ENCODE data around the gene AUTS2. TPM values are rescaled to one million over a fixed set of nuclear protein-coding genes. Genes with fewer than 3 reads are reported as not detected.

AUTS2 gene
- polyA plus RNA-seq, 1 donor (not counting 4 experiments of a cell fraction or from before 2014, with no cell fraction given), result 4.7 TPM

- dilution Hi-C loops (cut with MboI; ENCODE audit: extremely low pct_ligation_motif_present, low sequenced_read_pairs), result no loop called here
- FAIRE-seq, result no peak
- Histone ChIP-seq H3K9me1 (ENCODE audit: control insufficient read depth, extremely low read depth, insufficient read depth, low read length) (no peaks in the 10 kb centered on the region), H3K79me2 (ENCODE audit: control insufficient read depth, insufficient read depth, low read length) (no peaks in the 10 kb centered on the region), H3K27ac (ENCODE audit: control insufficient read depth, insufficient read depth, low read length) (no peak overlapping the region), H4K20me1 (ENCODE audit: control insufficient read depth, extremely low read depth, insufficient read depth, low read length) (no peaks in the 10 kb centered on the region), H3K9ac (ENCODE audit: control insufficient read depth, extremely low read depth, insufficient read depth, low read length) (no peak overlapping the region), H3K4me1 (ENCODE audit: control insufficient read depth, extremely low read depth, insufficient read depth, low read length) (no peaks in the 10 kb centered on the region), H3K9me3 (ENCODE audit: control insufficient read depth, low read depth, low read length) (no peaks in the 10 kb centered on the region), H3K36me3 (ENCODE audit: control insufficient read depth in 2 of 2, extremely low read depth in 1 of 2, insufficient read depth in 2 of 2, low read length in 2 of 2) (no peaks in the 10 kb centered on the region), H3K4me3 (ENCODE audit: control insufficient read depth in 2 of 3, extremely low read depth in 1 of 3, insufficient read depth in 2 of 3, low read depth in 1 of 3, low read length in 3 of 3) (no peak overlapping the region), H2AFZ (ENCODE audit: control insufficient read depth, low read length) (no peak overlapping the region), H3K27me3 (ENCODE audit: control insufficient read depth, extremely low read depth, insufficient read depth, low read length) (no peaks in the 10 kb centered on the region), H3K4me2 (ENCODE audit: control insufficient read depth, extremely low read depth, insufficient read depth, low read depth, low read length) (no peak overlapping the region)
- no peak for DNase-seq (ENCODE audit: low read depth, low spot score)
- TF ChIP-seq, protein P1, sequence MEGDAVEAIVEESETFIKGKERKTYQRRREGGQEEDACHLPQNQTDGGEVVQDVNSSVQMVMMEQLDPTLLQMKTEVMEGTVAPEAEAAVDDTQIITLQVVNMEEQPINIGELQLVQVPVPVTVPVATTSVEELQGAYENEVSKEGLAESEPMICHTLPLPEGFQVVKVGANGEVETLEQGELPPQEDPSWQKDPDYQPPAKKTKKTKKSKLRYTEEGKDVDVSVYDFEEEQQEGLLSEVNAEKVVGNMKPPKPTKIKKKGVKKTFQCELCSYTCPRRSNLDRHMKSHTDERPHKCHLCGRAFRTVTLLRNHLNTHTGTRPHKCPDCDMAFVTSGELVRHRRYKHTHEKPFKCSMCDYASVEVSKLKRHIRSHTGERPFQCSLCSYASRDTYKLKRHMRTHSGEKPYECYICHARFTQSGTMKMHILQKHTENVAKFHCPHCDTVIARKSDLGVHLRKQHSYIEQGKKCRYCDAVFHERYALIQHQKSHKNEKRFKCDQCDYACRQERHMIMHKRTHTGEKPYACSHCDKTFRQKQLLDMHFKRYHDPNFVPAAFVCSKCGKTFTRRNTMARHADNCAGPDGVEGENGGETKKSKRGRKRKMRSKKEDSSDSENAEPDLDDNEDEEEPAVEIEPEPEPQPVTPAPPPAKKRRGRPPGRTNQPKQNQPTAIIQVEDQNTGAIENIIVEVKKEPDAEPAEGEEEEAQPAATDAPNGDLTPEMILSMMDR (optimal IDR thresholded peaks at IDR 0.05 in 1 of 3, IDR thresholded peaks at IDR 0.05 in 1 of 3, conservative IDR thresholded peaks at IDR 0.05 in 1 of 3; ENCODE audit: extremely low read depth in 1 of 3, insufficient read depth in 2 of 3, low read length in 3 of 3), result no peak
- TF ChIP-seq EZH2 (IDR thresholded peaks at IDR 0.05; ENCODE audit: low read length), result no peak
These were observed 669.3 kb downstream of the AUTS2 start for GRCh38 chr7:70267381-70268120.

DNA sequence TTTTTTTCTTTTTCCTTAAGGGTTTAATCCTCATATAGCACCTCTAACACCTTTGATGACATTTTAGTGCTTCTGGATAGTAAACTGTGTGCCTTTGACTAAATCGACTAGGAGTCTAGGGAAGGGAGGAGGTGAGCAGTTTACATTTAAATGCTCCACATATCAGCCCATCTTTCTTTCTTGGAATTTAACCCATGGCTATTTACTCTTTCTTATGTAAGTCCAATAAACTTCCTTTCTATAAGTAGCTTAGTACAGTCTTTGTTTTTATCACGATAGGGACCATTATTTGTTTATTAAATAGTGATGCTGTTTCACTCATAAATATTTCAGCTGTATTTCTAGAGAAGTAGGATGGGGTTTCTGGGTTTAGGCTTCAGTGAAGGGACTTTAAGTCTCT, 669.9 kb downstream of the AUTS2 start:
- FAIRE-seq (no peak), DNase-seq (ENCODE audit: low read depth, low spot score) (no peak)
- dilution Hi-C loops (cut with MboI; ENCODE audit: extremely low pct_ligation_motif_present, low sequenced_read_pairs), result no loop called here
- Histone ChIP-seq H3K36me3 (ENCODE audit: control insufficient read depth in 2 of 2, extremely low read depth in 1 of 2, insufficient read depth in 2 of 2, low read length in 2 of 2) (no peaks in the 10 kb centered on the region), H3K27me3 (ENCODE audit: control insufficient read depth, extremely low read depth, insufficient read depth, low read length) (no peaks in the 10 kb centered on the region), H3K79me2 (ENCODE audit: control insufficient read depth, insufficient read depth, low read length) (no peaks in the 10 kb centered on the region), H3K4me2 (ENCODE audit: control insufficient read depth, extremely low read depth, insufficient read depth, low read depth, low read length) (no peak overlapping the region), H3K4me1 (ENCODE audit: control insufficient read depth, extremely low read depth, insufficient read depth, low read length) (no peaks in the 10 kb centered on the region), H4K20me1 (ENCODE audit: control insufficient read depth, extremely low read depth, insufficient read depth, low read length) (no peaks in the 10 kb centered on the region), H3K9me3 (ENCODE audit: control insufficient read depth, low read depth, low read length) (no peaks in the 10 kb centered on the region), H3K9ac (ENCODE audit: control insufficient read depth, extremely low read depth, insufficient read depth, low read length) (no peak overlapping the region), H2AFZ (ENCODE audit: control insufficient read depth, low read length) (no peak overlapping the region), H3K9me1 (ENCODE audit: control insufficient read depth, extremely low read depth, insufficient read depth, low read length) (no peaks in the 10 kb centered on the region), H3K27ac (ENCODE audit: control insufficient read depth, insufficient read depth, low read length) (no peak overlapping the region), H3K4me3 (ENCODE audit: control insufficient read depth in 2 of 3, extremely low read depth in 1 of 3, insufficient read depth in 2 of 3, low read depth in 1 of 3, low read length in 3 of 3) (no peak overlapping the region)
- TF ChIP-seq, protein P1 (optimal IDR thresholded peaks at IDR 0.05 in 1 of 3, IDR thresholded peaks at IDR 0.05 in 1 of 3, conservative IDR thresholded peaks at IDR 0.05 in 1 of 3; ENCODE audit: extremely low read depth in 1 of 3, insufficient read depth in 2 of 3, low read length in 3 of 3), result no peak
- TF ChIP-seq EZH2 (IDR thresholded peaks at IDR 0.05; ENCODE audit: low read length), result no peak
